ENCODE data around the gene SFT2D2. TPM values are rescaled to one million over a fixed set of nuclear protein-coding genes. Genes with fewer than 3 reads are reported as not detected.

SFT2D2 gene
- total and polyA plus RNA-seq, 2 of the 8 experiments (the other 6 are each of a cell fraction or from before 2014, with no cell fraction given), result 9.0 to 29.0 TPM

DNA sequence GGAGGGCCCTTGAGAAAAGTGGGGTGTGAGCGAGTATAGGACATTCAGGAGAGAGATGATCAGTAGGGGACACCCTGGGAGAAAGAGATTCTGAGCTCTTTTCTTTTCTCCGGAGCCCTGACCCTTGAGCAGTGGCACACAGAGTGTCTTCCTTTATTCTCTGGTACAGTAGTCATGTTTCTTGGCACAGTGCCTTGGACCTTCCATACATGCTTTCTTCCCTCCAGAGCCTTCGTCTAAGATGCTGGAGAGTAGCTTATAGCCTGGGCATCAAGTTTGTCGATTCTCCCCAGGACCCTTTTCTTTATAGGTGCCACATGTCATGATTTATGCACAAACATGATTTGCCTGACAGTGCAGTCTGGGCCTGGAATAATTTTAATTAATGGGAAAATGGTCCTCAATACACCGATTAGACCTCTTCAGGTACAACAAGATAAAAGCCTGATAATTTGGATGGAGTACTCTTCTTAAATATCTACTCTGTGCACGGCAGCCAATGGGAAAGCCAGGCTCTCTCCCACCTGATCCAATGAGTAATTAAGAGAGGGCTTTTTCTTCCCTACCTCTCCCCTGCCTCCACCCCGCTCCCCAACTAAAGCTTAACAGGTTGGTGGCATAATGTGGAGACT lies 54.6 kb downstream of the SFT2D2 start, which contains the start of gene TBX19:
Gene TBX19, plus strand, starts transcription at position 582 of the 632 bp plus-strand sequence. CDS start 214 bp downstream, outside the sequence.
- Histone ChIP-seq H3K79me1 (ENCODE audit: low read depth, low read length) (no peaks in the 10 kb centered on the region), H3K56ac (replicated peaks; ENCODE audit: insufficient read length, low read depth, low read length) (no peak within 1 kb of the TSS), H3K4me1 (replicated peaks in 1 of 4; ENCODE audit: control insufficient read depth in 3 of 4, insufficient read depth in 4 of 4, low read length in 3 of 4) (peaks cover 0 to 6% (median 0%) of the 10 kb centered on the region in 4 experiments; a peak in 2 of 7 replicates), H2AK5ac (ENCODE audit: low read depth, low read length) (no peak within 1 kb of the TSS), H3K9ac (replicated peaks in 1 of 4; ENCODE audit: extremely low read depth in 1 of 4, low read depth in 3 of 4, low read length in 3 of 4) (no peak within 1 kb of the TSS), H2BK20ac (ENCODE audit: low read length) (no peak within 1 kb of the TSS), H3K4me2 (ENCODE audit: insufficient read depth in 1 of 2, low read depth in 2 of 2, low read length in 2 of 2) (no peak within 1 kb of the TSS), H3K4me3 (ENCODE audit: extremely low read depth in 1 of 4, insufficient read depth in 2 of 4, low read depth in 3 of 4, low read length in 4 of 4) (no peak within 1 kb of the TSS), H2BK5ac (ENCODE audit: low read depth, low read length) (no peak within 1 kb of the TSS), H3K4ac (replicated peaks; ENCODE audit: insufficient read length, low read depth, low read length) (no peak within 1 kb of the TSS), H3K27me3 (replicated peaks in 1 of 4; ENCODE audit: control insufficient read depth in 3 of 4, extremely low read depth in 1 of 4, insufficient read depth in 3 of 4, low read length in 3 of 4) (no peaks in the 10 kb centered on the region), H3K27ac (ENCODE audit: low read depth, low read length) (no peak within 1 kb of the TSS), H3K23ac (ENCODE audit: insufficient read length) (no peak within 1 kb of the TSS), H2AFZ (ENCODE audit: low read length) (no peak within 1 kb of the TSS), H3K23me2 (ENCODE audit: low read depth, low read length) (no peaks in the 10 kb centered on the region), H3K14ac (ENCODE audit: insufficient read length) (no peak within 1 kb of the TSS), H3K36me3 (ENCODE audit: control insufficient read depth in 2 of 4, insufficient read depth in 4 of 4, low read length in 3 of 4) (no peaks in the 10 kb centered on the region), H2BK120ac (replicated peaks; ENCODE audit: low read depth, low read length) (no peak within 1 kb of the TSS), H3K9me3 (ENCODE audit: insufficient read depth in 2 of 2, low read depth in 1 of 2, low read length in 1 of 2) (no peaks in the 10 kb centered on the region), H4K20me1 (replicated peaks in 1 of 2; ENCODE audit: control insufficient read depth in 1 of 2, insufficient read depth in 2 of 2, low read length in 2 of 2) (no peaks in the 10 kb centered on the region), H4K5ac (ENCODE audit: insufficient read length, low read depth, low read length) (no peak within 1 kb of the TSS), H2BK15ac (ENCODE audit: low read length) (no peak within 1 kb of the TSS), H3K18ac (ENCODE audit: extremely low read depth, low read length) (no peak within 1 kb of the TSS), H2BK12ac (ENCODE audit: low read depth, low read length) (no peak within 1 kb of the TSS), H4K91ac (replicated peaks; ENCODE audit: insufficient read length, low read length) (no peak within 1 kb of the TSS), H4K8ac (ENCODE audit: extremely low read depth, insufficient read depth, low read length) (no peak within 1 kb of the TSS; the same call in 1 of the 2 replicates), H3K79me2 (ENCODE audit: control insufficient read depth in 1 of 2, insufficient read depth in 2 of 2, low read length in 2 of 2) (no peaks in the 10 kb centered on the region)
- 89% methylated on average over 7 of the region's 7 CpGs; no CpG with 5 or more reads in 1 of the 2 experiments for WGBS, 2 experiments (ENCODE audit: extremely low coverage in 1 of 2, insufficient coverage in 1 of 2, insufficient read length in 1 of 2, insufficient replicate concordance in 2 of 2, low coverage in 1 of 2, low lambda C conversion rate in 2 of 2, missing lambda C conversion rate in 1 of 2)
- FAIRE-seq, result no peak
- CTCF ChIA-PET (ENCODE audit: partially characterized antibody), result interaction anchor here (0.8 to 1.9 kb wide), 3 partner anchors 11 to 45 kb away, joined by 3 to 10 read pairs (median 5); no protein-coding TSS in a partner anchor
- DNase-seq (ENCODE audit: low read depth in 1 of 2, low spot score in 2 of 2), result no peak
- TF ChIP-seq CBX5 (IDR thresholded peaks at IDR 0.05; ENCODE audit: low read depth, low read length) (no peak), SP1 (IDR thresholded peaks at IDR 0.05; ENCODE audit: low read depth, low read length) (no peak), NRF1 (IDR thresholded peaks at IDR 0.05; ENCODE audit: low read depth, low read length) (no peak), TAF7 (optimal IDR thresholded peaks at IDR 0.05; ENCODE audit: borderline replicate concordance, low read depth, low read length) (no peak), BRCA1 (IDR thresholded peaks at IDR 0.05; ENCODE audit: low read depth, low read length) (no peak), ZNF274 (IDR thresholded peaks at IDR 0.05; ENCODE audit: borderline replicate concordance, extremely low read depth, low read length) (no peak), RBBP5 (IDR thresholded peaks at IDR 0.05; ENCODE audit: borderline replicate concordance, low read depth, low read length) (no peak)
- POLR2A ChIA-PET (ENCODE audit: partially characterized antibody), result interaction anchor here (1.0 kb wide), 1 partner anchor 13 kb away, joined by 3 read pairs; no protein-coding TSS in a partner anchor

Measured in H1 (cell line).